ENCODE data around the gene MBNL2.

DNA sequence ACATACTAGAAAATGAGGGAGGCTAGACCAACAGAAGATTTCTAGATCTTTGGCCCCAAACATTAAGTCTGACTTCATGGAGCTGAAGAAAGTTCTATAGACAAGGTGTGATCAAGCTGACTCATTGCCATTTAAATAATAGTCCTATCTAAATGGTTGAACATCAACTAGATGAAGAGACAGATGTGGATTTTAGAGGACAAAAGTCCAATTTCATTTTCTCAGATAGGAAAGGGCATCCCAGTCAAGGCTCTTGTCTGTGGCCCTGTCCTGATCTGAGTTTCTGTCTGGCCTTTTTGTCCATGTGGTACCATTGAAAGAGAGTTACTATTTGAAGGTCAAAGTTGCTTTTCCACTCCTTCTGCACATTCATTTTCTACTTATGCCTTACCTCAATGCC lies 74.6 kb downstream of the MBNL2 start:
- TF ChIP-seq CTCF (IDR thresholded peaks at IDR 0.05), result no peak
- TF ChIP-seq STAT6 (CRISPR knock-in tag; conservative IDR thresholded peaks at IDR 0.05; ENCODE audit: low read depth), result no peak
- TF ChIP-seq, protein P1, sequence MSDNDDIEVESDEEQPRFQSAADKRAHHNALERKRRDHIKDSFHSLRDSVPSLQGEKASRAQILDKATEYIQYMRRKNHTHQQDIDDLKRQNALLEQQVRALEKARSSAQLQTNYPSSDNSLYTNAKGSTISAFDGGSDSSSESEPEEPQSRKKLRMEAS (CRISPR knock-in tag; IDR thresholded peaks at IDR 0.05), result no peak
- TF ChIP-seq ATF6 (CRISPR knock-in tag; IDR thresholded peaks at IDR 0.05), result no peak
- no peak for TF ChIP-seq RORB (CRISPR knock-in tag; IDR thresholded peaks at IDR 0.05)
- TF ChIP-seq, protein P2, sequence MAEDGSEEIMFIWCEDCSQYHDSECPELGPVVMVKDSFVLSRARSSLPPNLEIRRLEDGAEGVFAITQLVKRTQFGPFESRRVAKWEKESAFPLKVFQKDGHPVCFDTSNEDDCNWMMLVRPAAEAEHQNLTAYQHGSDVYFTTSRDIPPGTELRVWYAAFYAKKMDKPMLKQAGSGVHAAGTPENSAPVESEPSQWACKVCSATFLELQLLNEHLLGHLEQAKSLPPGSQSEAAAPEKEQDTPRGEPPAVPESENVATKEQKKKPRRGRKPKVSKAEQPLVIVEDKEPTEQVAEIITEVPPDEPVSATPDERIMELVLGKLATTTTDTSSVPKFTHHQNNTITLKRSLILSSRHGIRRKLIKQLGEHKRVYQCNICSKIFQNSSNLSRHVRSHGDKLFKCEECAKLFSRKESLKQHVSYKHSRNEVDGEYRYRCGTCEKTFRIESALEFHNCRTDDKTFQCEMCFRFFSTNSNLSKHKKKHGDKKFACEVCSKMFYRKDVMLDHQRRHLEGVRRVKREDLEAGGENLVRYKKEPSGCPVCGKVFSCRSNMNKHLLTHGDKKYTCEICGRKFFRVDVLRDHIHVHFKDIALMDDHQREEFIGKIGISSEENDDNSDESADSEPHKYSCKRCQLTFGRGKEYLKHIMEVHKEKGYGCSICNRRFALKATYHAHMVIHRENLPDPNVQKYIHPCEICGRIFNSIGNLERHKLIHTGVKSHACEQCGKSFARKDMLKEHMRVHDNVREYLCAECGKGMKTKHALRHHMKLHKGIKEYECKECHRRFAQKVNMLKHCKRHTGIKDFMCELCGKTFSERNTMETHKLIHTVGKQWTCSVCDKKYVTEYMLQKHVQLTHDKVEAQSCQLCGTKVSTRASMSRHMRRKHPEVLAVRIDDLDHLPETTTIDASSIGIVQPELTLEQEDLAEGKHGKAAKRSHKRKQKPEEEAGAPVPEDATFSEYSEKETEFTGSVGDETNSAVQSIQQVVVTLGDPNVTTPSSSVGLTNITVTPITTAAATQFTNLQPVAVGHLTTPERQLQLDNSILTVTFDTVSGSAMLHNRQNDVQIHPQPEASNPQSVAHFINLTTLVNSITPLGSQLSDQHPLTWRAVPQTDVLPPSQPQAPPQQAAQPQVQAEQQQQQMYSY (CRISPR knock-in tag; IDR thresholded peaks at IDR 0.05), result no peak
- TF ChIP-seq KAT7 (CRISPR knock-in tag; IDR thresholded peaks at IDR 0.05; ENCODE audit: borderline replicate concordance), result no peak
- TF ChIP-seq TP53 (CRISPR knock-in tag; IDR thresholded peaks at IDR 0.05), result no peak
- TF ChIP-seq GABPB1 (CRISPR knock-in tag; IDR thresholded peaks at IDR 0.05), result no peak
- TF ChIP-seq, protein P3, sequence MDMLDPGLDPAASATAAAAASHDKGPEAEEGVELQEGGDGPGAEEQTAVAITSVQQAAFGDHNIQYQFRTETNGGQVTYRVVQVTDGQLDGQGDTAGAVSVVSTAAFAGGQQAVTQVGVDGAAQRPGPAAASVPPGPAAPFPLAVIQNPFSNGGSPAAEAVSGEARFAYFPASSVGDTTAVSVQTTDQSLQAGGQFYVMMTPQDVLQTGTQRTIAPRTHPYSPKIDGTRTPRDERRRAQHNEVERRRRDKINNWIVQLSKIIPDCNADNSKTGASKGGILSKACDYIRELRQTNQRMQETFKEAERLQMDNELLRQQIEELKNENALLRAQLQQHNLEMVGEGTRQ (CRISPR knock-in tag; IDR thresholded peaks at IDR 0.05), result no peak
- no peak for TF ChIP-seq SP1 (CRISPR knock-in tag; conservative IDR thresholded peaks at IDR 0.05)
- TF ChIP-seq FOXJ3 (CRISPR knock-in tag; IDR thresholded peaks at IDR 0.05; ENCODE audit: borderline replicate concordance), result no peak
- TF ChIP-seq TEAD4 (CRISPR knock-in tag; IDR thresholded peaks at IDR 0.05), result no peak
- TF ChIP-seq ELF4 (CRISPR knock-in tag; IDR thresholded peaks at IDR 0.05; ENCODE audit: low read depth), result no peak
